Stomach (tissue), 4 donors: ENCODE measurements around the gene NEURL1B.

ENCODE experiments used
- POLR2AphosphoS5 ChIP-seq, 3 donors: sonication (generic); formaldehyde crosslinking; IDR thresholded peaks; one replicate each; pipeline ENCODE4 v1.6.1; 2016; ENCODE audit warnings: antibody characterized with exemption in 3 of 3
- TF ChIP-seq, protein P1 (sequence below), 7 experiments: fragments of 450-650 bp in 4 of 7; fragments of 200-600 bp in 3 of 7; sonication (generic) in 3 of 7; IDR thresholded peaks; one replicate each; pipeline ENCODE4 v1.5.1; 2016 to 2019; ENCODE audit warnings: antibody characterized with exemption in 7 of 7, control low read depth in 2 of 7, mild to moderate bottlenecking in 1 of 7

DNA sequence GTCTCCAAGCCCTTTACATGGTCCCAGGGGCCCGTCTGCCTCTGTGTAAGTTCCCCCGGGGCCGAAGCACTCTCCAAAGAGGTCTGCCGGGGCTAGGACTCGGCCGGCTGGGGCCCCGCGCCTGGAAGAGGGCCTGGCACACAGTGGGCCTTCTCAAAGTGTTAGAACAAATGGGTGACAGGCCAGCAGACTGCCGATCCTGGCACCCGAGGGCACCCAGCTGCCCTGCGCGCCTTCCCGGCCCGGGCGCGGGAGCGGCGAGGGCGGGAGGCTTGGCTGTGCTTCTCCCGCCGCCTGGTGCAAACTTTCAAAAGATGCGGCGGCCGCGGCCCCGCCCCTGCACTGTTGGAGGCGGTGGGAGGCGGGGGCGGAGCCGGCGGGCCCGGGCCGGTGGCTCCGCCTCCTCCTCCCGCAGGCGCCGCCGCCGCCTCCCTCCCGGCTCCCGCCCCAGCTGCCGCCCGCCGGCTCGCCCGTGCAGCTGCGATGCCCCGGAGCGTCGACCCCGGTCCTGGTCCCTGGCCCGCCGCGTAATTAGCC, at the start of gene NEURL1B:
- TF ChIP-seq, protein P1, sequence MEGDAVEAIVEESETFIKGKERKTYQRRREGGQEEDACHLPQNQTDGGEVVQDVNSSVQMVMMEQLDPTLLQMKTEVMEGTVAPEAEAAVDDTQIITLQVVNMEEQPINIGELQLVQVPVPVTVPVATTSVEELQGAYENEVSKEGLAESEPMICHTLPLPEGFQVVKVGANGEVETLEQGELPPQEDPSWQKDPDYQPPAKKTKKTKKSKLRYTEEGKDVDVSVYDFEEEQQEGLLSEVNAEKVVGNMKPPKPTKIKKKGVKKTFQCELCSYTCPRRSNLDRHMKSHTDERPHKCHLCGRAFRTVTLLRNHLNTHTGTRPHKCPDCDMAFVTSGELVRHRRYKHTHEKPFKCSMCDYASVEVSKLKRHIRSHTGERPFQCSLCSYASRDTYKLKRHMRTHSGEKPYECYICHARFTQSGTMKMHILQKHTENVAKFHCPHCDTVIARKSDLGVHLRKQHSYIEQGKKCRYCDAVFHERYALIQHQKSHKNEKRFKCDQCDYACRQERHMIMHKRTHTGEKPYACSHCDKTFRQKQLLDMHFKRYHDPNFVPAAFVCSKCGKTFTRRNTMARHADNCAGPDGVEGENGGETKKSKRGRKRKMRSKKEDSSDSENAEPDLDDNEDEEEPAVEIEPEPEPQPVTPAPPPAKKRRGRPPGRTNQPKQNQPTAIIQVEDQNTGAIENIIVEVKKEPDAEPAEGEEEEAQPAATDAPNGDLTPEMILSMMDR (IDR thresholded peaks at IDR 0.05): peak in 1 of 7 experiments; percentile 17
- TF ChIP-seq POLR2AphosphoS5 (IDR thresholded peaks at IDR 0.05): peak in 2 of 3 donors; percentile 3 to 26
